ENCODE data around the gene ECEL1. TPM values are rescaled to one million over a fixed set of nuclear protein-coding genes. Genes with fewer than 3 reads are reported as not detected.

The ECEL1 gene
- total and polyA plus RNA-seq, 9 of the 15 experiments (the other 6 are each of a cell fraction or from before 2014, with no cell fraction given): 0.09 TPM; not detected in 8

DNA sequence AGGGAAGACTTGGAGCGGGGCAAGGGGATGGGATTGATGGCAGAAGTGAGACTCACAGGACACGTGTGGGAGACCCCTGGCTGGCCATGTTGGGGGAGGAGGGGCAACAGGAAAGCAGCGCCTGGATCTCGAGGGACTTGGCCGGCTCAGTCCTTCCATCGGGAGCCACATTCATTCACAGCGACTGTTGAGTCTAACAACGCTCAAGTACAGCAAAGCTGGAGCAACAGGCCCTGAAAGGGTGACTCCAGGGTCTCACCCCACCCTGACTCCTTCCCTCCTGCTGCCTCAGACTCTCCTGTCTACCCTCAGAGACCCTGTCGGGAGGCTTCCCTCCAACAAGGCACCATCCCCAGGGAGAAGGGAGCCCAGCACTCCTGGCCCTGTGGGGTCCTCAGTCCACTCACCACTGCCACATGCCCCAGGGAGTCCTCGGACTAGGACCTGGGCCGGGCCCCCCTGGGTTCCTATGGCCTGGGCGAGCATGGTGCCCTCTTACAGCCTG lies 46.4 kb downstream of the ECEL1 start:
- peaks cover 0 to 22% of the 10 kb centered on the region in 2 experiments; a peak in 3 of 5 replicates for H3K27me3 ChIP-seq (ENCODE audit: control insufficient read depth in 2 of 2, insufficient read depth in 2 of 2, low read length in 2 of 2)
- FAIRE-seq: no peak
- peaks cover 0 to 12% of the 10 kb centered on the region in 2 experiments; a peak in 2 of 5 replicates for H3K4me1 ChIP-seq (replicated peaks in 1 of 2; ENCODE audit: control insufficient read depth in 2 of 2, insufficient read depth in 2 of 2, low read length in 2 of 2)
- H3K9me1 ChIP-seq (ENCODE audit: control insufficient read depth, insufficient read depth, low read length): no peaks in the 10 kb centered on the region
- H3K9ac ChIP-seq (ENCODE audit: insufficient read depth in 1 of 2, low read depth in 2 of 2, low read length in 2 of 2): no peak overlapping the region
- no peak overlapping the region for H3K4me2 ChIP-seq (ENCODE audit: insufficient read depth, low read length)
- ATAC-seq: no peak
- BruUV-seq (replicated peaks): no TSS peak
- ChIA-PET CTCF (ENCODE audit: low intra/inter-chr PET ratio) (interaction anchor here (0.7 to 1.0 kb wide), 2 partner anchors 419 to 541 kb away, joined by 3 to 4 read pairs; no protein-coding TSS in a partner anchor), POLR2A (no interaction called here)
- H2AFZ ChIP-seq (ENCODE audit: low read depth, low read length): no peak overlapping the region
- H4K20me1 ChIP-seq (replicated peaks; ENCODE audit: control insufficient read depth, insufficient read depth, low read length): 0 out of 2 replicates have a peak, but pooled peaks cover 3% of the 10 kb centered on the region
- no peaks in the 10 kb centered on the region for H3K36me3 ChIP-seq (ENCODE audit: control insufficient read depth, insufficient read depth, low read length)
- no peak for DNase-seq (ENCODE audit: extremely low read depth in 1 of 4, low spot score in 3 of 4)
- H3K79me2 ChIP-seq (ENCODE audit: control insufficient read depth, insufficient read depth, low read length): no peaks in the 10 kb centered on the region
- in situ Hi-C loops (cut with MboI) (no loop called here), intact Hi-C loops (cut with micrococcal nuclease) (loop anchor here (2.0 to 5.0 kb wide), 3 partner anchors 74 to 588 kb away; no protein-coding TSS in a partner anchor)
- H3K4me3 ChIP-seq: no peak overlapping the region
- H3K27ac ChIP-seq (ENCODE audit: extremely low read depth, low read depth, low read length): no peak overlapping the region
- no peaks in the 10 kb centered on the region for H3K9me3 ChIP-seq (replicated peaks; ENCODE audit: control insufficient read depth, insufficient read depth, low read depth, low read length)
- WGBS (ENCODE audit: insufficient coverage, low coverage, missing lambda C conversion rate): 7% methylated on average over 10 of the region's 12 CpGs
- TF ChIP-seq, protein P1, sequence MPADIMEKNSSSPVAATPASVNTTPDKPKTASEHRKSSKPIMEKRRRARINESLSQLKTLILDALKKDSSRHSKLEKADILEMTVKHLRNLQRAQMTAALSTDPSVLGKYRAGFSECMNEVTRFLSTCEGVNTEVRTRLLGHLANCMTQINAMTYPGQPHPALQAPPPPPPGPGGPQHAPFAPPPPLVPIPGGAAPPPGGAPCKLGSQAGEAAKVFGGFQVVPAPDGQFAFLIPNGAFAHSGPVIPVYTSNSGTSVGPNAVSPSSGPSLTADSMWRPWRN (IDR thresholded peaks at IDR 0.05; ENCODE audit: low read depth): no peak
- TF ChIP-seq PTBP1 (IDR thresholded peaks at IDR 0.05; ENCODE audit: low read depth, low read length): no peak
- no peak for TF ChIP-seq RERE (CRISPR knock-in tag; IDR thresholded peaks at IDR 0.05; ENCODE audit: borderline replicate concordance)
- no peak for TF ChIP-seq KAT7 (CRISPR knock-in tag; IDR thresholded peaks at IDR 0.05; ENCODE audit: borderline replicate concordance)
- no peak for TF ChIP-seq E2F1 (CRISPR knock-in tag; IDR thresholded peaks at IDR 0.05)
- TF ChIP-seq ZNF512 (tag; IDR thresholded peaks at IDR 0.05): no peak
- TF ChIP-seq ZMIZ1 (IDR thresholded peaks at IDR 0.05; ENCODE audit: low read depth in 2 of 2, low read length in 2 of 2): no peak
- TF ChIP-seq ZNF143 (CRISPR knock-in tag; IDR thresholded peaks at IDR 0.05): no peak
